DOHH2 (cell line): ENCODE measurements around the gene HLCS.

Source experiments
- H3F3A ChIP-seq: fragments of 200-600 bp; sonication (generic), shearing (Covaris generic); 2 replicates; pipeline ENCODE4 v1.6.0; 2016; ENCODE audit warnings: antibody characterized with exemption, mild to moderate bottlenecking; ENCODE audit not compliant: control insufficient read depth, insufficient read depth
- H3K27ac ChIP-seq: fragments of 200-600 bp; sonication (generic); 2 replicates; pipeline ENCODE4 v1.5.1; 2014; ENCODE audit warnings: low read depth, mild to moderate bottlenecking, low read length, moderate library complexity
- H3K27me3 ChIP-seq: fragments of 200-600 bp; sonication (generic); 2 replicates; pipeline ENCODE4 v1.6.1; 2014; ENCODE audit warnings: mild to moderate bottlenecking, low read length, mixed read lengths; ENCODE audit not compliant: control insufficient read depth
- H3K36me3 ChIP-seq: fragments of 200-600 bp; sonication (generic); 2 replicates; pipeline ENCODE4 v1.6.1; 2014; ENCODE audit warnings: mild to moderate bottlenecking, low read length, moderate library complexity, mixed read lengths; ENCODE audit not compliant: control insufficient read depth
- H3K4me1 ChIP-seq: fragments of 200-600 bp; sonication (generic); 2 replicates; pipeline ENCODE4 v1.6.1; 2014; ENCODE audit warnings: mild to moderate bottlenecking, low read length, mixed read lengths; ENCODE audit not compliant: control insufficient read depth
- H3K4me2 ChIP-seq: fragments of 200-600 bp; sonication (generic); 2 replicates; pipeline ENCODE4 v1.6.0; 2014; ENCODE audit warnings: mild to moderate bottlenecking, low read length, moderate library complexity
- H3K4me3 ChIP-seq: fragments of 200-600 bp; sonication (generic); 2 replicates; pipeline ENCODE4 v1.5.1; 2014; ENCODE audit warnings: mild to moderate bottlenecking, low read length, mixed read lengths
- H3K79me2 ChIP-seq: fragments of 200-600 bp; sonication (generic); 2 replicates; pipeline ENCODE4 v1.6.1; 2014; ENCODE audit warnings: mild to moderate bottlenecking, low read length, mixed read lengths; ENCODE audit not compliant: control insufficient read depth
- H3K9me2 ChIP-seq: fragments of 200-600 bp; sonication (generic); replicated peaks from 2 replicates; pipeline ENCODE4 v1.6.1; 2014; ENCODE audit warnings: mild to moderate bottlenecking, low read length, mixed read lengths; ENCODE audit not compliant: control insufficient read depth
- H3K9me3 ChIP-seq: fragments of 200-600 bp; sonication (generic); 2 replicates; pipeline ENCODE4 v1.6.1; 2014; ENCODE audit warnings: antibody characterized with exemption, low read length, mixed read lengths; ENCODE audit not compliant: control insufficient read depth, insufficient read depth
- H4K20me1 ChIP-seq: fragments of 200-600 bp; sonication (generic); 2 replicates; pipeline ENCODE4 v1.6.0; 2014; ENCODE audit warnings: low read depth, mild to moderate bottlenecking, antibody characterized with exemption, low read length, moderate library complexity; ENCODE audit not compliant: control insufficient read depth, insufficient read depth
- EZH2phosphoT487 ChIP-seq: fragments of 200-600 bp; sonication (generic); IDR thresholded peaks from 2 replicates; pipeline ENCODE4 v1.6.1; 2017; ENCODE audit warnings: borderline replicate concordance, mild to moderate bottlenecking, antibody characterized with exemption, low read length, moderate library complexity, mixed read lengths
- TF ChIP-seq, protein P1 (sequence below): fragments of 200-600 bp; sonication (generic); IDR thresholded peaks from one replicate; pipeline ENCODE4 v1.5.1; 2014; ENCODE audit warnings: antibody characterized with exemption, mild to moderate bottlenecking, low read depth, low read length; ENCODE audit not compliant: poor library complexity, severe bottlenecking

The HLCS gene

GRCh38 chr21:36780861-36781260 lies 185.6 kb downstream of the HLCS start:
- no peaks in the 10 kb centered on the region for H3K9me3 ChIP-seq
- no peaks in the 10 kb centered on the region for H3K27me3 ChIP-seq
- no peaks in the 10 kb centered on the region for H3K36me3 ChIP-seq
- H3K4me2 ChIP-seq, result no peak overlapping the region
- H3K79me2 ChIP-seq, result no peaks in the 10 kb centered on the region
- TF ChIP-seq EZH2phosphoT487, result no peak
- no peak overlapping the region for H3K4me3 ChIP-seq
- H4K20me1 ChIP-seq, result no peaks in the 10 kb centered on the region
- no peaks in the 10 kb centered on the region for H3K4me1 ChIP-seq
- H3F3A ChIP-seq, result no peaks in the 10 kb centered on the region
- no peaks in the 10 kb centered on the region for H3K9me2 ChIP-seq
- no peak overlapping the region for H3K27ac ChIP-seq

DNA sequence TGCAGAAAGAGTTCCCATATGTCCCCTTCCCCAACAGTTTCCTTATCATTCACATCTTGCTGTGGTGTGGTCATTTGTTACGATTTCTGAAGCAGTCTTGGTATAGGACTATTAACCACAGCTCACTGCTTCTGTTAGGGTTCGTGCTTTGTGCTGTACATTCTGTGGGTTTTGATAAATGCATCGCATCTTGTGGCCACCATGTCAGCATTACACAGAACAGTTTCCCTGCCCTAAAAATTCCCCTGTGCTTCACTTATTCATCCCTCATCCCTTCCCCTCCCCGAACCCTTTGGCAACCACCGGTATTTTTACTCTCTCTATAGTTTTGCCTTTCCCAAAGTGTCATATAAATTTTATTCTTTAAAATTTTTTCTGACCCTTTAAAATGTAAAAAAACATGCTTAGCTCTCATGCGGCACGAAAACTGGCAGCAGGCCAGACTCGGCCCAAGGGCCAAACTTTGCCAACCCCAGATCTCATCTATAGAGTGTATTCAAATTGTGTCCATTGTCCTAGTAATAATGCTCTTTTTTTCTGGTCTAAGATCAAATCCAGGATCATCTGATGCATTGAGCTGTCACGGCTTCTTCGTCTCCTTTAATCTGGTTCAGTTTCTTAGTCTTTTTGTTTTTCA lies 189.4 kb downstream of the HLCS start:
- no peak overlapping the region for H3K4me2 ChIP-seq

DNA sequence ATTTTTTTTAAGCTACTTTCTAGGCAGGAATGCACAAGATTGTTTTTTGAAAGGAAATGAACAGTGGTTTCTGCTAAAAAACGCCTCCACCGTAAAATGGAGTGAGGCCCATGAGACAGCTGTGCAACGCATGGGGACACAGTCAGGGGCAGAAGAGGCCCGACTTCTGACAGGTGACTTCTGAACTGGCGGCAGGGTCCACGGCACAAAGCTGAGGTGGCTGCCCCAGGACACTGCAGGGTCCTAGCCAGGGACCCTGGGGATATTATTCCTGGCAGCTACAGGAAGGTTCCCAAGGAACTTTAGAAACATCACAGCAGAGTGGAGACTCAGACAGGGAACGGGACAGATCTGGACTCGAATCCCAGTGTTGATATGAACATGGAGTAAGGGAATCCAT lies 192.5 kb downstream of the HLCS start:
- H4K20me1 ChIP-seq, result no peaks in the 10 kb centered on the region
- H3K27me3 ChIP-seq, result no peaks in the 10 kb centered on the region

More for the DNA sequence above, 189.4 kb downstream of the HLCS start:
- no peak overlapping the region for H3K4me3 ChIP-seq
- H3K27ac ChIP-seq, result no peak overlapping the region
- H3F3A ChIP-seq, result no peaks in the 10 kb centered on the region
- no peaks in the 10 kb centered on the region for H3K27me3 ChIP-seq
- no peaks in the 10 kb centered on the region for H3K36me3 ChIP-seq
- no peaks in the 10 kb centered on the region for H3K9me3 ChIP-seq
- no peaks in the 10 kb centered on the region for H3K9me2 ChIP-seq
- no peaks in the 10 kb centered on the region for H3K4me1 ChIP-seq
- no peaks in the 10 kb centered on the region for H3K79me2 ChIP-seq
- TF ChIP-seq, protein P1, sequence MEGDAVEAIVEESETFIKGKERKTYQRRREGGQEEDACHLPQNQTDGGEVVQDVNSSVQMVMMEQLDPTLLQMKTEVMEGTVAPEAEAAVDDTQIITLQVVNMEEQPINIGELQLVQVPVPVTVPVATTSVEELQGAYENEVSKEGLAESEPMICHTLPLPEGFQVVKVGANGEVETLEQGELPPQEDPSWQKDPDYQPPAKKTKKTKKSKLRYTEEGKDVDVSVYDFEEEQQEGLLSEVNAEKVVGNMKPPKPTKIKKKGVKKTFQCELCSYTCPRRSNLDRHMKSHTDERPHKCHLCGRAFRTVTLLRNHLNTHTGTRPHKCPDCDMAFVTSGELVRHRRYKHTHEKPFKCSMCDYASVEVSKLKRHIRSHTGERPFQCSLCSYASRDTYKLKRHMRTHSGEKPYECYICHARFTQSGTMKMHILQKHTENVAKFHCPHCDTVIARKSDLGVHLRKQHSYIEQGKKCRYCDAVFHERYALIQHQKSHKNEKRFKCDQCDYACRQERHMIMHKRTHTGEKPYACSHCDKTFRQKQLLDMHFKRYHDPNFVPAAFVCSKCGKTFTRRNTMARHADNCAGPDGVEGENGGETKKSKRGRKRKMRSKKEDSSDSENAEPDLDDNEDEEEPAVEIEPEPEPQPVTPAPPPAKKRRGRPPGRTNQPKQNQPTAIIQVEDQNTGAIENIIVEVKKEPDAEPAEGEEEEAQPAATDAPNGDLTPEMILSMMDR, result no peak
- TF ChIP-seq EZH2phosphoT487, result no peak
- no peaks in the 10 kb centered on the region for H4K20me1 ChIP-seq

DNA sequence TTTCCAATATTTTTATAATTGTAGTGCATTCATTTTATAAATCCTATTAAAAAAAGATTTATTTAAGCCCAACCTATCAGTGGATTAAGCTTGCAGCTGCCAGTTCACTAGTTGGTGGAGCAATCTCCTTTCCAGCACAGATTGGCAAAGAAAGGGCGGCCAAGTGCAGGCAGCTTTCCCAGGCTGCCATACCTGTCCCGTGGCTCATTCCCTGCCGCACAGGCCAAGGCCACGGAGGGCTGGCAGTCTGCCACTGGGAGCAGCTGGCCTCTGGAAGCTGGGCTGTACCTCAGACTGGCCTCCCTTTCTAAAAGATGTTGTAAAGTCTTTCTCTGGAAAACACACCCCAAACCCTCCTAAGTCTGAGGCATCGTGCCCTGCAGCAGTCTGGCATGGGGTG lies 193.4 kb downstream of the HLCS start:
- Histone ChIP-seq H3K27me3 (no peaks in the 10 kb centered on the region), H4K20me1 (no peaks in the 10 kb centered on the region), H3K4me1 (no peaks in the 10 kb centered on the region), H3F3A (no peaks in the 10 kb centered on the region), H3K79me2 (no peaks in the 10 kb centered on the region), H3K9me2 (no peaks in the 10 kb centered on the region), H3K27ac (no peak overlapping the region), H3K36me3 (no peaks in the 10 kb centered on the region), H3K4me3 (no peak overlapping the region), H3K4me2 (no peak overlapping the region), H3K9me3 (no peaks in the 10 kb centered on the region)
- TF ChIP-seq, protein P1, result no peak
- no peak for TF ChIP-seq EZH2phosphoT487

More for the DNA sequence above, 192.5 kb downstream of the HLCS start:
- Histone ChIP-seq H3K79me2 (no peaks in the 10 kb centered on the region), H3K9me2 (no peaks in the 10 kb centered on the region), H3K4me3 (no peak overlapping the region), H3K36me3 (no peaks in the 10 kb centered on the region), H3F3A (no peaks in the 10 kb centered on the region), H3K27ac (no peak overlapping the region), H3K4me1 (no peaks in the 10 kb centered on the region), H3K9me3 (no peaks in the 10 kb centered on the region), H3K4me2 (no peak overlapping the region)
- TF ChIP-seq, protein P1, result no peak
- TF ChIP-seq EZH2phosphoT487, result no peak
